ENCODE results near the gene HERC2.

HERC2 gene

GRCh38 chr15:28068930-28069329, 253.0 kb downstream of the HERC2 start:
- H3K9me3 ChIP-seq (ENCODE audit: insufficient read depth, low read length): no peaks in the 10 kb centered on the region
- no peaks in the 10 kb centered on the region for H3K79me2 ChIP-seq (ENCODE audit: insufficient read depth, low read length)
- no peaks in the 10 kb centered on the region for H3K27me3 ChIP-seq (ENCODE audit: low read length)
- H2AFZ ChIP-seq (ENCODE audit: low read depth, low read length, severe bottlenecking): no peak overlapping the region
- H3K9me2 ChIP-seq (replicated peaks; ENCODE audit: insufficient read depth, low read length): no peaks in the 10 kb centered on the region
- no peak overlapping the region for H3K27ac ChIP-seq (ENCODE audit: low read depth, low read length)
- no peaks in the 10 kb centered on the region for H3F3A ChIP-seq (ENCODE audit: insufficient read depth)
- H4K20me1 ChIP-seq (ENCODE audit: low read depth, low read length): no peaks in the 10 kb centered on the region
- H3K36me3 ChIP-seq (ENCODE audit: low read length): no peaks in the 10 kb centered on the region
- H3K4me3 ChIP-seq (ENCODE audit: insufficient read depth, low read length, poor library complexity, severe bottlenecking): no peak overlapping the region
- TF ChIP-seq EZH2phosphoT487 (conservative IDR thresholded peaks at IDR 0.05; ENCODE audit: low read length) (no peak), CTCF (IDR thresholded peaks at IDR 0.05; ENCODE audit: insufficient read depth, low read length, poor library complexity, severe bottlenecking) (no peak)
- H3K4me2 ChIP-seq (ENCODE audit: low read depth, low read length, poor library complexity, severe bottlenecking): no peak overlapping the region
- H3K9ac ChIP-seq (ENCODE audit: low read length): no peak overlapping the region

- H3K4me3 ChIP-seq (ENCODE audit: insufficient read depth, low read length, poor library complexity, severe bottlenecking): no peak overlapping the region
Measured at GRCh38 chr15:28066231-28066630, 255.7 kb downstream of the HERC2 start.

More at GRCh38 chr15:28066231-28066630, 255.7 kb downstream of the HERC2 start:
- H3K36me3 ChIP-seq (ENCODE audit: low read length): no peaks in the 10 kb centered on the region
- no peaks in the 10 kb centered on the region for H3F3A ChIP-seq (ENCODE audit: insufficient read depth)
- no peak overlapping the region for H2AFZ ChIP-seq (ENCODE audit: low read depth, low read length, severe bottlenecking)
- TF ChIP-seq EZH2phosphoT487 (conservative IDR thresholded peaks at IDR 0.05; ENCODE audit: low read length) (no peak), CTCF (IDR thresholded peaks at IDR 0.05; ENCODE audit: insufficient read depth, low read length, poor library complexity, severe bottlenecking) (no peak)
- no peaks in the 10 kb centered on the region for H4K20me1 ChIP-seq (ENCODE audit: low read depth, low read length)
- H3K27ac ChIP-seq (ENCODE audit: low read depth, low read length): no peak overlapping the region
- H3K27me3 ChIP-seq (ENCODE audit: low read length): no peaks in the 10 kb centered on the region
- no peaks in the 10 kb centered on the region for H3K9me2 ChIP-seq (replicated peaks; ENCODE audit: insufficient read depth, low read length)
- no peaks in the 10 kb centered on the region for H3K79me2 ChIP-seq (ENCODE audit: insufficient read depth, low read length)
- H3K4me2 ChIP-seq (ENCODE audit: low read depth, low read length, poor library complexity, severe bottlenecking): no peak overlapping the region
- no peak overlapping the region for H3K9ac ChIP-seq (ENCODE audit: low read length)
- no peaks in the 10 kb centered on the region for H3K9me3 ChIP-seq (ENCODE audit: insufficient read depth, low read length)
